ENCODE measurements around the gene ZBTB20.

Gene ZBTB20

DNA sequence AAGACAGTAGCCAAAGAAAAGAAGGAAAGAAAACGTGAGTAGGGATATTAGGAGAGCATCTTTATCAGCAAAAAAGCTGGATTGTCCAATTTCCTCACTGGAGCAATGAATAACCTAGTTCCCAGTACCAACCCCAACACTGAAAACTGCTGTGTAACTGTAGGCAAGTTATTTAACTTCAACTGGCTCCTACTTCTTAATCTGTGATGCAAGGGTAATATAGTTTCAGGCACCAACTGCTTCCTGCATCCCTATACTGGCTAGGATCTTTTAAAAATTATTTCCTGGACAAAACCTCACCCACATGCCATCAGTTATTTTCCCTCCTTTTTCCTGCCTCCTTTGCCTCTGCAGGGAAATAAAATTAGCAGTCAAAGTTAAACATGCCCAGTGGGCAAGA is 59.6 kb downstream of the ZBTB20 start:
- DNase-seq (ENCODE audit: low read depth) = no peak

DNA sequence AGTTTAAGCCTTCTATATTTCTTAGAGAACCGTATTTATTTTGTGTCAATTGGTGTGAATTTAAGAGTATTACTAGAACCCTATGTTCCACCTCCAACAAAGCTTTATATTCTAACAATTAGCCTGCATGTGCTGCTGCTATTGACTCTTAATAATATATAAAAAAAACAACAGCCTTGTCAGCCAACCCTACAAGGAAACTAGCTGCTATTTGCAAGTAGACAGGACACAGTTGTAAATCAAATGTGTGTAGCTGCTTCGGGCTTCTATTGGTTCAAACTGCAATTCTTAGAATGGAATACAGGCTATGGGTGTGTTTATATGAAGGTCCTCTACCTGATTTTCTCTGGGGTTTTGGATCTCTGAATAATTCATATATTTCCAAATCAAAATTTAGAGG is 60.7 kb downstream of the ZBTB20 start:
- no peak for DNase-seq (ENCODE audit: low read depth)

DNA sequence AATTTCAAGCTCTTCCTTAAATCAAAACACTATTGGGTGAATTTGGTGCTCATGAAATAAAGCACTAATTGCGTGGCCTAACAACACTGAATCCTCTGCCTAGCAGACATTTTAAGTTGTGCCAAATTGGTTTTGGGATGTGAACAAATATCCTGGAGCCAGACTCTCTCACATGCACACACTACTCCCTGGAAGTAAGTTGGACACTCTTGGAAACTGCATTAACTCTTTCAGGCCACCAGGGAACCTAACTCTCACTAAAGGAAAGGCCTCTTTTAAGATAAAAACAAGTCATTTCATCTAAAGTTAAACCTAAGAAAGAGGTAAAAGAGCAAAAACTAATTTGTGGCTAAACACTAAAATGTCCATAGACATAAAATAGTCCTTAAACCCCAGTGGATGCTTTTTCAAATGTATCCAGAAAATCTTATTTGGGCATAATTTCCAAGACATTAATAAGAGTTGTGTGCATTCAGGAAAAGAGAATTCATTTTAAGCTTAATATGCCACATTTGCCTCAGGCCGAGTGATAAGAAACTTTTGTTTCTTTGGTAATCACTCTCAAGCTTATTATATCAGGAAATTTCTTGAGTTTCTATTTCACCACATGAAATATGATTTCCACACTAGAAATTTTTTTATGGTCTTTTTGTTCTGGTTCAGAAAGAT is 61.8 kb downstream of the ZBTB20 start:
- DNase-seq (ENCODE audit: low read depth) = no peak

DNA sequence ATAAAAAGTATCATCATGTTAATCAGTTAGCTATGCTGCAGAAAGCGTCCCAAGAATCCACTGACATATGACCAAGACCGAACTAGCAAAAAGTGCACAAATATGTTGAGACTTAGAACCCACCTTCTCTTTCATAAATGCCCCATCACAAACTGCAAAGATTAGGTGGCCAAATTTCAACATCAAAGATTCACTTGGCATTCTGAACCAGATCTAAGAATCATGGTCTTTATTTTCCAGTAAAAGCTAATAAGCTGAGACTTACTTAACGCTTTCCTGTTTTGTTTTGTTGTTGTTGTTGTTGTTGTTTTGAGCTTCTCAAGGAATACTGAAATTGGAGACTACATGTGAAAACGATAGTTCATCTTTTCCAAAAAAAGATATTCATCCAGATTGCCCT is 62.4 kb downstream of the ZBTB20 start:
- no peak for DNase-seq (ENCODE audit: low read depth)

DNA sequence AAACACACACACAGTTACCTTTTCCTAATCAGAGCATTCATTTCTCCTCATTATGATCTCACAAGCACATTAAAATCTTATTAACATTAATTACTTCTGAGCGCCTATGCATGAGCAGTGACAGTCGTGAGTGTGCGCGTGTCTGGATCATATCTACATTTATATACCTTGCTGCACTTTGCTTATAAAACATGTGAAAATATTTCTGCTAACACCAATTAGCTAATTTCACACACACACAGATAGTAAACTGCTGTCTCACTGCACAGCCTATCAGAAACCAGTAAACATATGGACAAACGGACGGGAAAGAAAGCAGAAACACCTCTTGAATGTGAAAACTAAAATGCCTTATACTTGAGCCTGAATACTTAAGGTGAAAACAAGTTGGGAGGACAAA is 64.8 kb downstream of the ZBTB20 start:
- no peak for DNase-seq (ENCODE audit: low read depth)

DNA sequence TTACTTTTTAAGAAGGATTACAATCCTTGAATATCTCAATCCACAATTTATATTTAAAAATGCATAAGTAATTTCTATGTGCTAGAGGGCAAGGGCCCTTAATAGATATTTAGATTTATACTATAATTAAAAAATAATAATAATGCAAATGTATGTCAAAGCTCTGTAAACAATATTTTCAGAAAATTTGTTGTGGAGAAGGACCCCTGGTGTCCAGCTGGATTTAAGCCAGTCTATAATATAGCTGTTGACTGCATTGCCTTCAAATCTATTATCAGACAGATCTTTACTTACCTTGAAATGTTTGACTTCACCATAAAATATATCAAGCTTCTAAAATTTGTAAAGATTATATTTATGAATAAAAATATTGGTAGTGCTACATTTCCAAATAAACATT is 65.6 kb downstream of the ZBTB20 start:
- no peak for DNase-seq (ENCODE audit: low read depth)

DNA sequence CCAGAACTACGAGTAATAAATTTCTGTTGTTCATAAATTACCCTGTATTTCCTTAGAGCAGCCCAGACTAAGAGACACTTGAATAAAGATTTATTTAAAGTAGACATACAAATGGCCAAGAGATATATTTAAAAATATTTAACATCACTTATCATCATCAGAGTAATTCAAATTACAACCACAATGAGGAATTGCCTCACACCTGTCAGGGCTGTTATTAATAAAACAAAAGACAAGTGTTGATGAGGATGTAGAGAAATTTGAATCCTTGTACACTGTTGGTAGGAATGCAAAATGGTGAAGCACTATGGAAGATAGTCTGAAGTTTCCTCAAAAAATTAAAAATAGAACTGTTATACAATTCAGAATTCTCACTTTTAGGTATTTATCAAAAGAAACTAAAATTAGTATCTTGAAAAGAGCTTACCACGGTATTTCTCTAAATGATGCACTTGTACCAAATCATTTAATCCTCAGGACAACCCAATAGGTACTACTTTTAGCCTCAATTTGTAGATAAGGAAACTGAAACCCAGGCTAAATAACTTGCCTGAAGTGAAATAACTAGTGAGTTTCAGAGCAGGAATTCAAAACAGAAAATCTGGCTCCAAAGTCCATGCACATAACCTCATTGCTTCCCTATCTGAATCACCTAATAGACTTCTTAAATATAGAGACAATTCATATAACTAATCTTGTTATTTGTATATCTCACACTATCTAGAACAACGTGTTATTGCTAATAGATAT is 69.4 kb downstream of the ZBTB20 start:
- DNase-seq (ENCODE audit: low read depth) = no peak

DNA sequence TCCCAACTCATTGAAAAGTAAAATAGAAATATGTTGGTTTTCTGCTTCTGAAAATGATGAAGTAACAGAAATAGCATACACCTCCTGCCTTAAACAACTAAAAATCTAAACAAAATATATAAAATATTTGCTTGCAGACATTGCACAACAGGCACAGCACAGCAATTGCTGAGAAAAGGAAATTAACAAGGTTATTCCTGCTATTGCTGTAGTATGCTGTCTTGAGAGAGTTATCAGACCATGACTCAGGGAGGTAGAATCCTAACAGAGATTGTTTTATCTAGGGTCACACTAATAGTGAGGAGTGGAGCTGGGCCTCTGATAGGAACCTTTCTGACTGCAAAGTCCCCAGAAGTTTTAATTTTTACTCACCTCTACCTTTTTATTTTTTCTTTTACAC is 72.6 kb downstream of the ZBTB20 start:
- DNase-seq (ENCODE audit: low read depth) = no peak

DNA sequence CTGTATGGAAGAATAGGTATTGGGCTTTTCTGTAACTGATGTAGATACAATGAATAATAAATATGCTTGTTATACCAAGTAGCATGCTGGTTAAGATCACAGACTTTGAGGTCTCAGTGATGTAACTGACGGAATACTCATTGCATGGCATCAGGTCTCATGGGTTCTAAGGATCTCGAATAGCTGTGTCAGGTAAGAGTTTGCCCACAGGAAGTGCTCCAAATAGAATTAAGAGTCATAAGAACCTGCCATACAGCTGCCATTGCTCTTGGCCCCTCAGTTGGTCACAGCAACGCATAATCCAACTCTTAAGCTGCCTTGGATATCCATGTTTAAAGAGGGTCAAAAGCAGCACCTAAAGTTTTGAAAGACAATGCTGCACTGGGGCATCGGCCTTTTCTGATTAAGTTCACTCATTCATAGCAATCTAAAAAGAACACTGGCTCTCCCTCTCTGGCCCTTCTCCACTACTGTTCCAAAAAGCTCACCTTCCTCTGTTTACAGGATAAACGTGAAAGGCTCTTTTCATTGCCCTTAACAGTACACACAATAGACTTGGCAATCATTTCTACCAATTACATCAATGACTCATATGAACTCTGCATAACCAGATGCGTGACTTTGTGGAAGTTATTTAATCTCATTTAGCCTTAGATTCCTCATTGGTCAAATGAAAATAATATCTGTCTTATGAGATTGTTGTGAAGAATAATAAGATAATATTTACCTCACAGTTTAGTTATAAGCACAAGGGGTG is 74.6 kb downstream of the ZBTB20 start:
- no peak for DNase-seq (ENCODE audit: low read depth)

DNA sequence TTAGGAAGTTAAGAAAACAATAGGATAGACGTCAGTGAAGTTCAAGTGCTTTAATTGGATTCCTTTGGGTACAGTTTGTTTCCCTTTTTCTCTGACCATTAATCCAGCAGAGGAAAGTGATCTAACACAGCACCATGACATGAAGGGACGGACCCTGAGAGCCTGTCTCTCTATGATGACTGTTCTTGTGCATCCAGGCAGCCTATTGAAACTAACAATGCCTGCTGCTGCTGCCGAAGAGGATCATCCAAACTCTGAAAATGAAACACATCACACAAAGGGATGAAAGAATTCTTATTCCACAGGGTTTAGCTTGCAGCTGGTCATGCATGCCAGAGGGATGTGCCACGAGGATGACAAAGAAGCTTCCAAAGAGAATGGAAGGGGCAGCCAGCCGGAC is 75.5 kb downstream of the ZBTB20 start:
- no peak for DNase-seq (ENCODE audit: low read depth)

DNA sequence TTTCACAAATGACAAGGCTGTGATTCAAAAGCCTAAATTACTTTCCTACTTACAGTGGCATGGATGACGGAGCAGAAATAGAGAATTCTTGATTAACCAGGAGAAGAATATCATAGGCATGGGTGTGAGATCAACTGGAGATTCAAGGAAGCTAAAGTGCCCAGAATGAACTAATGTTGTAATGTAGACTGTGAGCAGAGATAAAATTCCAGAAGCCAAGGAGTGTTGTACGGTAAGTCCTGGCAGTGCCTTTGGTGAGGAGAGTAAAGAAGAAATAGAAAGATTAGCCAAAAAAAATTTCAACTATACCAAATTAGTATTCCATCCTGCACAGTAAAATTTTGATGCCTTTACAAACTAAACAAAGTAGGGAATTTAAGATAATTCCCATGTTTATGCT is 75.9 kb downstream of the ZBTB20 start:
- DNase-seq (ENCODE audit: low read depth) = no peak

DNA sequence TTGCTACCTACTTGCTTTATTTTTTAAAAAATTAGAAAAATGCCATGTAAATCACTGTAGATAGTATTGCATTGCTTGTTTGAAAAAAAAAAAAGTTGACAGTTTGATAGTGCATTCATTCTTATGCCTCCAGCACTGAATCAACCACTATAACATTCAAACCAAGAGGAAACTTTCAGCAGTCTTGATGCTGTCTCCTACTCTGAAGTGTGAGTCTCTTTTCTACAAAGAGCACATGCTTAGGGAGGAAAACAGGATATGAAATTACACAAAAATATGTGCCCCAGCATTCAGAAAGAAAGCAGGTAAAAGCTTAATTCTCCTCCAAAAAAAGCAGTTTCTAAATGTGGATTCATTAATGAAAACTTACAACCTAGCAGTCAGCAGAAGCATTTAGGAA is 78.3 kb downstream of the ZBTB20 start:
- no peak for DNase-seq (ENCODE audit: low read depth)

DNA sequence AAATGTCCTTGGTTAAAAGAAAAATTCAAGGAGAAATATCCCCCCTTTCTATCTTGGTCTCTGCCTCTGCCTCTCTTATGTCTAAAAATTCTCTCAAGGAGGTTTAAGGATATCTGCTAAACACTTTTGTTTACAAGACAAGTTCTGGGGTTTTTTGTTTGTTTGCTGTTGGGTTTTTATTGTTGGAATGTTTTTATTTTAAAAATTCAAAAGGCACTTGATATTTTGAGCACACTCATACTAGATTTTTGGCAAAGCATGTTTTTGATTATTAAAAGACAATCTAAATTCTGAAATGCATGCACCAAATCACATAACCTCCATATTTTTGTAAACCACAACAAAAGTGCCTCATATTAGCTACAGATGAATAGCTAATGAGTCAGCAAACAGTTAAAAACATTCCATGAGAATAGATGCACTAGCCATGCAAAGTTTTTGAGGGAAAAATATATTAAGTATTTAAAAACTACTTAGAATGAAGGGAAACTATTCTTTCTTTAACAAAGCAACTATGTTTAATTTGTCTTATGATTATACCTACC is 84.6 kb downstream of the ZBTB20 start:
- DNase-seq (ENCODE audit: low read depth) = no peak

DNA sequence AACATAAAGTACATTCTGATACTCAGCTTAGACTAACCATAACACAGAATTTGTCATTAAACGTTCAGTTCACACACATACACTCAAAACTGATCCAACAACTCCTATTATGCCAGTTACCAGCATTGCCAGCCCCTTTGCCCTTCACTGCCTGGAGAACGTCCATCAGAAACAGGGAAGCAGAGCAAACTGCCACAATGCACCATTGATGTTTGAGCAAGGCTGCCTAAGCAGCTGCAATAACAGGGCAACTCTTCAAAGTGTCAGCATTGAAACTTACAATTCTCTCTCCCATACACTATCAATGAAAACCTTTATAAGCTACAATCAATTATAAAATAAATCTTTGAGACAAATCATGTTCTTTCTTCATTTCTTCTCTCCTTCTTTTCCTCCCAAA is 85.1 kb downstream of the ZBTB20 start:
- no peak for DNase-seq (ENCODE audit: low read depth)

DNA sequence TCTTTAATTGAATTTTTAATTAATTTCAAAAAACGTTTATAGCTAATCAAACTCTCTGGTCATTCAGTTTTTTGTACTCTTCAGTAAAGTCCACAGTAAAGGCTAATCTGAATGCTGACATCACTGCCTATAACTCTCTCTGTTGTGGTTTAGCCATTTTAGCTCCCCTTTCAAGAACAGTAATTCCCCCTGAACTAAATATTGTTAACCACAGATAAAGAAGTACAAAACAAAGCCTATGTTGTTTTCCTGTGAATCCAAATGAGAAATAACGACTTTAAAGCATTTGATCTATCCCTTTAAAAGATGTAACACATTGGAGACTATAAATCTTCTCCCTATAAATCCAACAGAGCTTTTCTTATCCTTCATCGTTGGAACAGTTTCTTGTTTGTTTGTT is 94.2 kb downstream of the ZBTB20 start:
- DNase-seq (ENCODE audit: low read depth) = no peak

DNA sequence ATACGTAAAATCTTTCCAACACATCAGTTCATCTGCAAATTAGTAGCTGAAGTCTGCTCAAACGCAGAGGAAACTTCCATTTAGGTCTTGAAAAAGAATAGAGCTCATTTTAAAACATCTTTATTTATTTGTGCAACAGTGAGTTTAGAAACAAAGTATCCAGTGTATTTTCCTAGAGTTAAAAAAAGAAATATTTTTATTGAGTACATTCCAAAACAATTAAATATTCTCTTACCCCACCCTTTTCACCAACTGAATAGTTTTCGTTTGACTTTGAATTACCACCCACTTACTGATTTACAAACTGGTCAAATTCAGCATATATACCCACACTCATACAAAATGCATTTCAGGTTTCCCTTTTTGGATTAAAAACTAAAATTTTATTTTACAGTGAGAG is 104.7 kb downstream of the ZBTB20 start:
- no peak for DNase-seq (ENCODE audit: low read depth)

DNA sequence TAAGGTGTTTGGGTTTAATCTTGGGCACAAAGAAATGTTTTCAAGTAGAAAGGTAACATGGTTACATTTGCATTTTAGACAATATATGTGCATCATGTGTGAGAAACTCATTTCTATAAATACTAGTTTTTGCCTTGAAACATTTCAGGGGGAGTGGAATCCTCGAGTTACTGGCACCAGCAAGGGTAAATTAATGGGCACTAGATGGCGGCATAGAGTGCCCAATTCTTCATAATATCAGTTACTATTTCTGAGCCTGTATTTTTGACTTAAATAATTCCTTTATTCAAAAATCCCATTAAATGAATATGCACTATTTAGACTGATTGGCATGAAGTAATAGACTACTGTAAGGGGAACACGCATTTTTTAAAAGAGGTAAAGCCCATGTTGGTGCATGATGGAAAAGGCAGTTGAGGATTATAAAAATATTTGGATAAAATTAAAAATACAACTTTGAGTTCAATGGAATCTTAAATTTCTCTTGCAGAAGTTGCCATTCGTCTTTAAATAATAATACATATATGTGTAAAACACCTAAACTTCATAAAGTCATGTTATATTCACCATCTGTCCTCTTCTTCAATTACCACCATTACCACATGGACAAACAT is 106.3 kb downstream of the ZBTB20 start:
- DNase-seq (ENCODE audit: low read depth) = peak; percentile 22

DNA sequence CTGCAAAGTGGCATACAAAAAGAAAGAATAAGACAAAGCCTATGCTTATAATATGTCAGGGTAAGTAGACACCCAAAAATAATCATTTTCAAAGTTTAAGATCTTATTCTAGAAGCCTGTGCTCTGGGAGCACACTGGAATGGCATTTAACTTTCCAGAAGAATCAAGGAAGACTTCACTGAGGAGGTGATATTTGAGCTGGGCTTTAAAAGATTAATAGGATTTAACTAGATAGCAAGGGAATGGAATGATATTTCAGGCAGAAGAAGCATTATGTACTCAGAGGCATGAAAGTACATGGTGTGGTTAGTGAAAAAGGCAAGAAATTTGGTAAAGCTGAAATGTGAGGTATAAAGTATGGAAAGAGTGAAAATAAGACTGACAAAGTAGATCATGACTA is 106.8 kb downstream of the ZBTB20 start:
- no peak for DNase-seq (ENCODE audit: low read depth)

DNA sequence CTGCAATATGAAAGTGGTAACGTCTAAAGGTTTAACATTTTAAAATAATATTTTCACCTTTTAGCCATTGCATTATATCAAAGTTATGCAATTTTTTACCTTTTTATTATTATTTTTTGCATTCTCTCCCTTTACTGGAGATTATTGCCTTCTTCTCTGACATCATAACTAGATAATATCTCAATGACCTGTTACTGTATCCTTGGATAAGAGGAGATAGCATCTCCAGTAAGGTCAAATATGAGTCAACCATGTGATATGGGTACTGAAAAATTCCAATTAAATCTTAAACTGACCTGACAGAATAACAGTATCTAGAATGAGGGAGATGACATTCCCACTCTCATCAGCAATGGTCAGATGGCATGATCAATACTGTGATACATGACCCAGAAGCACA is 108.3 kb downstream of the ZBTB20 start:
- DNase-seq (ENCODE audit: low read depth) = no peak

DNA sequence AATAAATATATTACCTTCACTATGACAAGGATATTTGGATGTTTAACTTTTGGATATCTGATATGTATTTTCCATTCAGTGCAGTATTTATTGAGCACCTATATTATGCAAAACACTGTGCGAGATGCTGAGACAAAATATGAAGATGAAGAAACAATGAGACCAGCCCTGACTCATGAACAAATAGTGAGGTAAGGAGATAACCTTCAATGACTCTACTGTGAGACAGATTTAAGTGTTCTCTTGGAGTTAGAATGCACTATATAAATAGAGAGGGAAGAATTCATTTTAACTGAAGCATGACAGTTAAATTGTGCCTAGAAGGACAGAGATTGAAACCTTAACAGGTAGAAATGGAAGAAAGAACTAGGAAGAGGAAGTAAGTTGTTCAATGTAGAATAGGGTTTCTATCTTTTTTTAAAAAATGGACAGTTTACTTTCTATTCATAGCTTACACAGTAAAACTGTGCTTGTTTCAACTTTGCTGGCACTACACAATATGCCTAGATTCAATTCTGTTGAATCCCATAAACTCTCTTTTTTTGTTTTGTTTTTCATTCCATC is 124.2 kb downstream of the ZBTB20 start:
- no peak for DNase-seq (ENCODE audit: low read depth)

DNA sequence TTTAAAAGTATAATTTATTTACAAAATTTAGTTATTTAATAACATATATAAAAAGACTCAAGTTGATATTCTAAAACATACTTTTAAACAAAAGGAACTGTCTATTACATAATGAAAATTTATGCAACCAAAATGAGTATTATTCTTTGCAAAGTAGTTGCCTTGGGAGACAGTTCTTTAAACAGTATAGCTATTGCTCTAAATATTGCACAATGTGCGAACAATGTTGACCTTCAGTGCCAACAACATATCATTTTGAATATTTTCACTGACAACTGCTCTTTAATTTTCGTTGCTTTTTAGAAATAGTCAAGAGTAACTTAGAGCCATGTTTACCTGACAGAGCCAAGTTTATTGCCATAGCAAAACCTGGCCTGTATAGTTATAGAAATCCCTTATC is 124.9 kb downstream of the ZBTB20 start:
- no peak for DNase-seq (ENCODE audit: low read depth)

DNA sequence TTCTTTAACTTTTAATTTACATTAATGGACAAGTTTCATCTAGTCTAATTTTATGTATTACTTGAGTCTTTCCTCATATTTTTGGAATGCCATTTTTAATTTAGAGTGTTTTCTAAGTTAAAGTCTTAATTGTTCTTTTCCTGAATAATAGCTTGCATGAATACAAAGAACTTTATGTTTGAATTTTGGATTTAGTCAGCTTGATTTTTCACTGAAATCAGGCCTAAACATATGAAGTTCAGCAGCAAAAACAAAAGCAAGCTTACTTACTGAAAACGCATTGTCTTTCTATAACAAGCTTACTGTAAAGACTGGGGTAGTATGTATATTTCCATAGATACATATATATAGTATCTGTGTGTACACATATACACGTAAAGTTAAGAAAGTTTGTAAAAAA is 126.0 kb downstream of the ZBTB20 start:
- DNase-seq (ENCODE audit: low read depth) = no peak

All from stimulated activated CD4-positive, alpha-beta T cell treated with anti-CD3 and anti-CD28 coated beads, Interleukin-2, amount 100 ng/mL, for 4 hours (primary cell).